Islet of Langerhans (tissue), 1 donor: ENCODE results near the gene INHA.
A peak's percentile ranks its signal among the peaks of the same experiment; 100 is the strongest.

Source experiments
- FAIRE-seq: peaks from one replicate; lab custom pipeline; 2011; peaks lifted over from hg19 to GRCh38; lab: Jason Lieb, UNC

INHA gene

GRCh38 chr2:219559156-219559915, 12.8 kb upstream of the INHA start:
- FAIRE-seq = no peak

DNA sequence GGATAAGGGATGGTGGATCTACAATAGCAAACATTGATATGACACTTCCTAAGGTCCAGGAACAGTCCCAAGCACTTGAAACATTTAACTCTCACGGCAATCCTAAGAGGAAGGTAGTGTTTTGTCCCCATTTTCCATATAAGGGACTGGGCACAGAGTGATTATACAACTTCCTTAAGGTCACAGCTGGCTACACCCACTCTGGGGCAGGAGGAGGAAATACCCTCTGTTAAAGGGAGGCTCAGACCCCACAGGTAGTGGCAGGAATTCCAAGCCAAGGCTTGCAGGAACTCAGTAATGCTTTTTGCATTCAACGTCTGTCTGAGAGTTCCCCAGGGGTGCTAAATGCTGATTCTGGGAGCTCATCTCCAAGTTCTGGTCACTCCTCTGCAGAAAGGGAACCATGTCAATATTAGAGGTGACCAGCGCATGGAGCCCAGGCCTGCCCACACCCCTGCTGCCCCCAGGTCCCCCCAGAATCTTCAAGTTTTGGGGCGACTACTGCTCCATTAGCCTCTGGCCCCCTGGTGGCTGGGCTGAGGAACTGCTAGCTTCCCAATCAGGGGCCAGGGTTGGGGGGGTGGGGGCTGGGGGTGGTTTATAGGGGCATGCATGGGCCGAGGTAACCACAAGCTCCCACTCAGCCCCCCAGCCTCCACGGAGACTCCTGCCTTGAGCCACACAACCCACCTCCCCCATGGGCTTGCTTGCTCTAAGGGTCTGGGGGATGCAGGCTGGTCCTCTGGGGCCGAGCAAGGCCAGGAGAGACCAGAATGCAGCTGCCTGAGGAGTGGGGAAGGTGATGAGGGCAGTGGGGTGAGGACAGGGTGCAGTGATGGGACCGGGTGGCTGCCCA, 11.8 kb upstream of the INHA start:
- no peak for FAIRE-seq

GRCh38 chr2:219560893-219561178, 11.3 kb upstream of the INHA start:
- no peak for FAIRE-seq

- FAIRE-seq = no peak
These were observed 10.7 kb upstream of the INHA start for GRCh38 chr2:219561179-219562048.

DNA sequence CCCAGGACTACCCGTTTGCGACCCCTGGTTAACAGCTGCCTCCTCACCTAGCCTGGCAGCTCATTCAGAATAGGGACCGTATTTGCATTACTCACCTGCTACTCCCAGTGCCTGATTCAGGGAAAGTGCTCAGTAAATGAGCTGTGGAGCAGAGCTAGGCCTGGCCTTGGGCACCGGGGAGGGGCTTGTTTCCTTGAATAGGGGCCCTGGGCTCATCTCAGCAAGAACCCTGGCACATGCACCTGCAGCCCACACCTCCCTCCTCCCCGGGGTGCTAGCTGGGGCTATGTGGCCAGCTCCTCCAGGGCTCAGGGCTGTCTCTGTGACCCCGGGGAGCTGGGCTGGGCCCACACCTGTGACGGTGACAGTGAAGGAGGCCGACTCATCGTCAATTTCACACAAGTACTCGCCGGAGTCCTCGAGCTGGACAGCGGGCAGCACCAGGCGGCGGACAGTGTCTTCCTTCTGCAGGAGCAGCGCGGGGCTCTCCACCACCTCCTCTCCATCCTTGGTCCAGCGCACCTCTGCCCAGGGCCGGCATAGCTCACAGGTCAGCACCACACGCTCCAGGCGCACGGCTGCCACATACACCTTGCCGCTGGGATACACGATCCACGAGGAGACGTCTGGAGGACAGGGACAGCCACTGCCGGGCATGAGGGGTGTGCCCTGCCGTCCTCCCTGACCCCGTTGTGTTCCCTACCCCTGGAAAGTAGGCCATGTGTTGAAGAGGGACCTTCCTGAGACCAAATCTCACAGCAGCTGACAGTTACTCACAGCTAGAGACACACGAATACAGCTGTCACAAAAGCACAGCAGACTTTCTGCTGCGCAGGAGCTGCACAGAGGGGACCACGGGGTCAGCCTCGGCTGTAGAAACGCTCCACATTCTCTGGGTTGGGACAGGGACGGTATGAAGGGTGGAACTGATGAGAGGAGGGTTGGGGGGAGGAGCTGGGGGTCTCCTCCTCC, 9.8 kb upstream of the INHA start:
- no peak for FAIRE-seq

DNA sequence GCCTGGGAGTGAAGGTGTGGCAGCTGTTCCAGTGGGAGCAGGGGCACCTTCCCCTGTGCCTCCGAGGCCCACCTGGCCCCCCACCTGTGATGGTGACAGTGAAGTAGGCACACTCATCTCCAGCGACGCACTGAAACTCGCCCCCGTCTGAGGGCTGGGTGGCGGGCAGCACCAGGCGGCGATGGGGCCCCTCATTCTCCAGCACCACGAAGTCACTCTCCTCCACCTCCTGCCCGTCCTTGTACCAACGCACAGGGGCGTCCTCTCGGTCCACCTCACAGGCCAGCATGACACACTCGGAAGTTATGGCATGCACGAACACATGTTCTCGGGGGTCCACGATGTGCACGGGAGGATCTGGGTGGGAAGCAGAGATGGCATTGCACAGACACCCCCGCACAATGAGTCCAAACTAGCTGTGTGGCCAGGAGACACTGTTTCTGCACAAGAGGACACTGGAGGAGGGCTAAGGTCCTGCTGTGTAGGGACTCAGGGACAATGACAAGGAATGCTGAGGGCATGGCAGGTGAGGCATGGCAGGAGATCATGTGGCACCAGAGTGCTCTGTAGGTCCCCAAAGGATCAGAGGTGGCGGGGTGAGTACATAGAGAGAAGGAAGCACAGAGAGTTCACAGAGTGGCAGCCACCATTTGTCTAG, 8.7 kb upstream of the INHA start:
- FAIRE-seq = no peak

- no peak for FAIRE-seq
These were observed 6.7 kb upstream of the INHA start for GRCh38 chr2:219565130-219566080.

DNA sequence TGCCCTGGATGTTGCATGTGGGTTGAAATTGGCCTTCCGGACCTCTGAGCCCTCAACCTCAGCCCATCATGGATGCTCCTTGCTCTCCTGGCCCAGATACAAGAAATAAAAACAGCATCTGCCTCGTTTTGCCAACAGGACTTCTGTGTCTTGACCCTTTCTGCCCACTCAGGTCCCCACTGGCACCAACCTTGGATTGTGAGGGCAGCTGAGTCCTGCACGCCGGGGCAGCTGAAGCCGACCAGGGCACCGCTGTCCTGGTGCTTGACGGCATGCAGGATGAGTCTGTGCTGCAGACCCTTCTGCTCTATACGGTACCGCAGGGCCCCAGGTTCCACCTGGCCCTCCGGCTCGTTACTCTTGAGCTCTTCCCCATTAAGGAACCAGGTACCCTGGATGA, 5.5 kb upstream of the INHA start:
- no peak for FAIRE-seq

DNA sequence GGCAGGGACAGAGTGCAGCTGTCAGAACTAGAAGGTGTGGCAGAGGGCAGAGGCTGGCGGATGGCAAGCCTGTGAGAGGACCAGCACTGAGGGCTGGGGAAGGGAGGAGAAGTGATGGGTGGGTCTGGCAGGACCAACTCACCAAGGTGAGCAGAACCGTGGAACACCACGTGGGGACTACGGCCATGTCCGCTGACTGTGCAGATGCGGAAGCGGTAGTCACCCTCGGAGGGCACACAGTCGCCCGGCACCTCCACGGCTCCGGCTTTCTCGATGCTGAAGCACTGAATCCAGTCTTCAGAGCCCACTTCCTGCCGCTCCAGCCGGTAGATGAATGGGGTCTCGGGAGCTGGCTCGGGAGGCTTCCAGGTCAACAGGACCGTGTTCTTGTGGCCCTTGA, 5.0 kb upstream of the INHA start:
- FAIRE-seq = no peak

DNA sequence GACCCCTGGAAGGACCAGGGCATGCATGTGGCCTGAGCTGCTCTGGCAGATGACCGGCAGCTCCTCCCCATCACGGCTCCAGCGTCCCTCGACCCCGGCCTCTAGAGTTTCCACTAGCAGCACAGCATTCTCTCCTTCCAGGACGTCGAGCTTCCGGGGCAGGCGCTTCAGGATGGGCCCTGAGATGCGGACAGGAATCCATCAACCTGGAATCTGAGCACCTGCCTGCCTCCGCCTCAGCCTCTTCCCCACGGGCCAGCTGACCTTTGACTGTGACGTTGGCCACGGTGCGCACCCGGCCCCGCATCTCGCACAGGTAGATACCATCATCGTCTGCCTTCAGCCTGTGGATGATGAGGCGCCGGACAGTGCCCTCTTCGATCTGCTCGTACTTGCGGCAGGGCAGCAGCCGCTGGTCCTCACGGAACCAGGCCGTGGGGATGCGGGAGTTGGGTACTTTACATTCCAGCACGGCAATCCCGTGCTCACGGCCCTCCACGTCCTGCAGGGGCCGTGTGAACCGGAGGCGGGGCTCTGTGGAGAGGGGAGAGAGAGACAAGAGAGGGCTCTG, 4.2 kb upstream of the INHA start:
- no peak for FAIRE-seq

DNA sequence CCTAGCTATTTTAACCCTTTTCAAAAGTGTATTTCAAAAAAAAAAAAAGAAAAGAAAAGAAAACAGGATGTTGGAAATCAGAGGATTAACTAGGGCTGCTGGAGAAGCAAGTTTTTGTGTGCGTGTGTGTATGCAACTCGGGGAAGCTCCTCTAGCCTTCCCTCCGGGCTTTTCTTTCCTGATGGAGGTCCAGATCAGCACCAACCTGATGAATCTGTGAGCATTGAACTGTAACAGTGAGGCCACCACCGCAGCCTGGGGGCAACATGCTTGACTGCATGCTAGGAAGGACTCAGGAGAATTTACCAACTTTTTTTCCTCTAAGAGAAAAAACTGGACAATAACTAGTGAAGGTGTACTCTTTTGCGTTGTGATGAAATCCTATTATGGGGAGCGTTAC, 3.1 kb upstream of the INHA start:
- no peak for FAIRE-seq

- no peak for FAIRE-seq
These were observed 2.5 kb upstream of the INHA start for GRCh38 chr2:219569635-219570034.

GRCh38 chr2:219570194-219570923, 1.8 kb upstream of the INHA start:
- FAIRE-seq = no peak

GRCh38 chr2:219570924-219571310, 1.2 kb upstream of the INHA start:
- FAIRE-seq = no peak

DNA sequence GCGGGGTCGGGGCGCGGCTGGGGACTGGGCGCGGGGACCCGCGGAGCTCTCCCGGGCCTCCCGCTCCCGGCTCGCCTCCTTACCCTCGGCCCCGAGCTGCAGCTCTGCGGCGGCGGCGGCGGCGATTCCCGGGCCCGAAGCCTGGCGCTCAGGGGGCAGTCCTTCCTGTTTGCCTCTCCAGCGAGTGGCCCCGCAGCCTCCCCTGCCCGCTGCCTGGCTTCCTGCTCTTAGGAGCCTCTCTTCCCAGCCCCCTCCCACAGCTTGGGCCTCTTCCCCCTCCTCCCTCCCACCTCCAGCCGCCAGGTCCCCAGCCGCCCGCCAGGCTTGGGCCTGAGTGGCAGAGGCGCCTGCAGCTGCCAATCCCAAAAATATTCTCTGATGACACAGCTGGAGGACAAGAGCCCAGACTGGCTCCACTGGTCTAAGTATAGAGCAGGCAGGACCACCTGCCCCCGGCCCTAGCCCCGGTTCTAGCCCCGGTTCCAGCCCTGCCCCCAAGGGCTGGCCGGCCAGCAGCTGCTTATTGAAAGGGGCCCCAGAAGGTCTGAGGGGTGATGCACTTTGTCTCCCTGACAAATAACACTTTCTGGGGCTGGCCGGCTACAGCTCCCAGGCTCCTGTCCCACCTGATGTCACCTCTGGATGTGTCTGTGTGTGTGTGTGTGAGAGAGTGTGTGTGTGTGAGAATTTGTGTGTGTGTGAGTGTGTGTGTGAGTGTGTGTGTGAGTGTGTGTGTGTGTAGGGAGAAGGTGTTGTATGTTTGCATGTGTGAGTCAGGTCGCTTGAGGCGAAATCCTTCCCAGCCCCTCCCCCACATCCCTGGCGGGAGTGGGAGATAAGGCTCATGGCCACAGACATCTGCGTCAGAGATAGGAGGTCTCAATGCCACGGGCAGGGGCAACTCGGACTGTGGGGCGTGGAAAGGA, 536 bp upstream of the INHA start, which contains the start of gene OBSL1:
OBSL1 (minus strand) TSS at position 229 of the 926 bp plus-strand sequence. CDS start 307 bp downstream, outside the sequence.
- FAIRE-seq = peak; percentile 41

DNA sequence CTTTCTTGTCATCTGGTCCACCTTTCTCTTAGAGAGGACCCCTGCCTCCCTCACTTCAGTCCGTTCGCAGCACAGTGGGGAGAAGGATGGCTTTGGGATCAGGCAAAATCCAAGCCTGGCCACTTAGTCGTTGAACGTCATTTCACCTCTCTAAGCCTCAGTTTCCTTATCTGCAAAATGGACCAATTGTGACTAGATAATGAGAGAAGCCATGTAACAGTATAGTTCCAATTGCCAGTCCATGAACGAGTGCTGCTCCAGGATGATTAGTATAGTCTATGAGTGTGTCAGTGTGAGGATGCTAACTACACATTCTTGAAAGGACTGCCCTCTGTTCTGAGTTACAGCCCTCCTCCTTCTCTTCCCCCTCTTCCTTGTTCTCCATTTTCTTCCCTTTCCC, 1.1 kb downstream of the INHA start:
- FAIRE-seq = no peak

DNA sequence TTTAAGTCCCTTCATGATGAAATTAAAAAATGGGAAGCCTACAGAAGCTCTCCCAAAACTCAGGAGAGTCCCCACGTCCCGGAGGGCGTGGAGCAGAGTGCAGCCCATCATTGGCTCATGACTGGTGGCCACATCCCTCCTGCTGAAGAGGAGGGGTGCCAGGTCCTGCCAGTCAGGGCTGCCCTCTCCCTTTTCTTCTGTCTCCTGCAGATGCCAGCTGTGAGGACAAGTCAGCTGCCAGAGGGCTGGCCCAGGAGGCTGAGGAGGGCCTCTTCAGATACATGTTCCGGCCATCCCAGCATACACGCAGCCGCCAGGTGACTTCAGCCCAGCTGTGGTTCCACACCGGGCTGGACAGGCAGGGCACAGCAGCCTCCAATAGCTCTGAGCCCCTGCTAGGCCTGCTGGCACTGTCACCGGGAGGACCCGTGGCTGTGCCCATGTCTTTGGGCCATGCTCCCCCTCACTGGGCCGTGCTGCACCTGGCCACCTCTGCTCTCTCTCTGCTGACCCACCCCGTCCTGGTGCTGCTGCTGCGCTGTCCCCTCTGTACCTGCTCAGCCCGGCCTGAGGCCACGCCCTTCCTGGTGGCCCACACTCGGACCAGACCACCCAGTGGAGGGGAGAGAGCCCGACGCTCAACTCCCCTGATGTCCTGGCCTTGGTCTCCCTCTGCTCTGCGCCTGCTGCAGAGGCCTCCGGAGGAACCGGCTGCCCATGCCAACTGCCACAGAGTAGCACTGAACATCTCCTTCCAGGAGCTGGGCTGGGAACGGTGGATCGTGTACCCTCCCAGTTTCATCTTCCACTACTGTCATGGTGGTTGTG, 2.6 kb downstream of the INHA start:
- FAIRE-seq = no peak
